HepG2 (cell line): ENCODE measurements around the gene TPGS1. TPM values are rescaled to one million over a fixed set of nuclear protein-coding genes. Genes with fewer than 3 reads are reported as not detected.
A peak's percentile ranks its signal among the peaks of the same experiment; 100 is the strongest.

Experiments
- BATF2 ChIP-seq: sonication (generic); formaldehyde crosslinking; IDR thresholded peaks from 2 replicates; pipeline ENCODE4 v1.8.0; 2022; ENCODE audit warnings: mild to moderate bottlenecking, missing genetic modification reagents, moderate library complexity
- DRAP1 ChIP-seq: IDR thresholded peaks from 2 replicates; pipeline ENCODE4 v1.6.1; 2016; ENCODE audit warnings: missing genetic modification reagents, missing compliant biosample characterization
- ESRRA ChIP-seq: sonication (generic); formaldehyde crosslinking; IDR thresholded peaks from 2 replicates; pipeline ENCODE4 v1.5.1; 2020; ENCODE audit warnings: mild to moderate bottlenecking, low read depth, missing genetic modification reagents
- FOSL1 ChIP-seq: sonication (generic); formaldehyde crosslinking; IDR thresholded peaks from 2 replicates; pipeline ENCODE4 v1.9.0; 2021; ENCODE audit warnings: missing genetic modification reagents, borderline replicate concordance
- HNF4A ChIP-seq: sonication (generic); formaldehyde crosslinking; IDR thresholded peaks from 2 replicates; pipeline ENCODE4 v1.4.0; 2020; ENCODE audit warnings: missing genetic modification reagents
- KDM1A ChIP-seq: IDR thresholded peaks from 2 replicates; pipeline ENCODE4 v1.6.1; 2016; ENCODE audit warnings: missing compliant biosample characterization
- NFYB ChIP-seq: sonication (generic); formaldehyde crosslinking; IDR thresholded peaks from 2 replicates; pipeline ENCODE4 v1.4.0; 2020; ENCODE audit warnings: missing genetic modification reagents
- NR3C1 ChIP-seq: sonication (generic); formaldehyde crosslinking; IDR thresholded peaks from 2 replicates; pipeline ENCODE4 v1.4.0; 2020; ENCODE audit warnings: missing genetic modification reagents
- POGZ ChIP-seq: sonication (generic); formaldehyde crosslinking; IDR thresholded peaks from 2 replicates; pipeline ENCODE4 v1.4.0; 2020; ENCODE audit warnings: mild to moderate bottlenecking, missing genetic modification reagents
- SIX1 ChIP-seq: sonication (generic); formaldehyde crosslinking; IDR thresholded peaks from 2 replicates; pipeline ENCODE4 v1.4.0; 2020; ENCODE audit warnings: missing genetic modification reagents, borderline replicate concordance
- SMAD1 ChIP-seq: sonication (generic); formaldehyde crosslinking; IDR thresholded peaks from 2 replicates; pipeline ENCODE4 v1.4.0; 2020; ENCODE audit warnings: missing genetic modification reagents, low read depth, mild to moderate bottlenecking, borderline replicate concordance
- STAG1 ChIP-seq: sonication (generic); formaldehyde crosslinking; IDR thresholded peaks from 2 replicates; pipeline ENCODE4 v1.4.0; 2020; ENCODE audit warnings: missing genetic modification reagents
- TEAD3 ChIP-seq: optimal IDR thresholded peaks from 2 replicates; pipeline ENCODE3; 2016; ENCODE audit warnings: borderline replicate concordance
- ZBTB20 ChIP-seq: sonication (generic); formaldehyde crosslinking; IDR thresholded peaks from 2 replicates; pipeline ENCODE4 v1.8.1; 2023; ENCODE audit warnings: missing genetic modification reagents, low read depth, mild to moderate bottlenecking, borderline replicate concordance
- ZNF451 ChIP-seq: sonication (generic); formaldehyde crosslinking; IDR thresholded peaks from 2 replicates; pipeline ENCODE4 v1.5.0; 2020; ENCODE audit warnings: mild to moderate bottlenecking, missing genetic modification reagents
- ZNF563 ChIP-seq: sonication (generic); formaldehyde crosslinking; IDR thresholded peaks from 2 replicates; pipeline ENCODE4 v1.8.0; 2022; ENCODE audit warnings: mild to moderate bottlenecking, moderate library complexity, missing genetic modification reagents
- ZNF615 ChIP-seq: sonication (generic); formaldehyde crosslinking; IDR thresholded peaks from 2 replicates; pipeline ENCODE4 v1.5.0; 2020; ENCODE audit warnings: mild to moderate bottlenecking, missing genetic modification reagents, borderline replicate concordance
- ZNF768 ChIP-seq: sonication (generic); formaldehyde crosslinking; IDR thresholded peaks from 2 replicates; pipeline ENCODE4 v1.4.0; 2020; ENCODE audit warnings: missing genetic modification reagents
- ZNF777 ChIP-seq: sonication (generic); formaldehyde crosslinking; IDR thresholded peaks from 2 replicates; pipeline ENCODE4 v1.4.0; 2020; ENCODE audit warnings: missing genetic modification reagents
- ZSCAN22 ChIP-seq: sonication (generic); formaldehyde crosslinking; IDR thresholded peaks from 2 replicates; pipeline ENCODE4 v1.4.0; 2020; ENCODE audit warnings: mild to moderate bottlenecking, missing genetic modification reagents
- polyA plus RNA-seq, 8 experiments: library from polyadenylated mRNA; depleted of rRNA in 3 of 8; stranded (reverse) in 7 of 8; unstranded in 1 of 8; fragments of >200 nt; fragmentation: Illumina TruSeq in 4 of 8; extraction: Trizol in 4 of 8; gene quantifications; 2 replicates each; pipeline versions ENCODE4 v1.2.1 to v1.2.3, GENCODE V29; 2011 to 2016; ENCODE audit warnings: low read depth in 4 of 8, missing spikeins in 1 of 8, mixed read lengths in 1 of 8; ENCODE audit not compliant: insufficient read depth in 1 of 8
- total RNA-seq, 5 experiments: library from RNA; depleted of rRNA; stranded (reverse); fragments of >200 nt; fragmentation: Illumina TruSeq; extraction: Trizol; gene quantifications; 2 replicates each; pipeline ENCODE4 v1.2.3, GENCODE V29; 2016; ENCODE audit warnings: low read depth in 1 of 5
- TF ChIP-seq, protein P1 (sequence below): sonication (generic); formaldehyde crosslinking; IDR thresholded peaks from 2 replicates; pipeline ENCODE4 v1.5.0; 2020; ENCODE audit warnings: missing genetic modification reagents
- TF ChIP-seq, protein P2 (sequence below): sonication (generic); formaldehyde crosslinking; IDR thresholded peaks from 2 replicates; pipeline ENCODE4 v1.8.0; 2022; ENCODE audit warnings: mild to moderate bottlenecking, missing genetic modification reagents
- TF ChIP-seq, protein P3 (sequence below): sonication (generic); formaldehyde crosslinking; IDR thresholded peaks from 2 replicates; pipeline ENCODE4 v1.8.0; 2022; ENCODE audit warnings: low read depth, missing genetic modification reagents
- TF ChIP-seq, protein P4 (sequence below): sonication (generic); formaldehyde crosslinking; IDR thresholded peaks from 2 replicates; pipeline ENCODE4 v1.4.0; 2020; ENCODE audit warnings: mild to moderate bottlenecking, missing genetic modification reagents

Gene TPGS1
- total and polyA plus RNA-seq, 2 of the 13 experiments (the other 11 are each of a cell fraction or from before 2014, with no cell fraction given): 1.1 to 6.2 TPM

GRCh38 chr19:497869-498510 is 9.3 kb upstream of the TPGS1 start (continued):
- TF ChIP-seq, protein P1, sequence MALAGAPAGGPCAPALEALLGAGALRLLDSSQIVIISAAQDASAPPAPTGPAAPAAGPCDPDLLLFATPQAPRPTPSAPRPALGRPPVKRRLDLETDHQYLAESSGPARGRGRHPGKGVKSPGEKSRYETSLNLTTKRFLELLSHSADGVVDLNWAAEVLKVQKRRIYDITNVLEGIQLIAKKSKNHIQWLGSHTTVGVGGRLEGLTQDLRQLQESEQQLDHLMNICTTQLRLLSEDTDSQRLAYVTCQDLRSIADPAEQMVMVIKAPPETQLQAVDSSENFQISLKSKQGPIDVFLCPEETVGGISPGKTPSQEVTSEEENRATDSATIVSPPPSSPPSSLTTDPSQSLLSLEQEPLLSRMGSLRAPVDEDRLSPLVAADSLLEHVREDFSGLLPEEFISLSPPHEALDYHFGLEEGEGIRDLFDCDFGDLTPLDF (CRISPR knock-in tag): no peak
- TF ChIP-seq NR3C1 (CRISPR knock-in tag) (no peak), ZNF615 (no peak), HNF4A (CRISPR knock-in tag) (peak; percentile 56), ZNF768 (peak; percentile 52; the same call in 1 of the 2 replicates), STAG1 (CRISPR knock-in tag) (no peak), ZSCAN22 (CRISPR knock-in tag) (no peak), TEAD3 (no peak), FOSL1 (CRISPR knock-in tag) (no peak), BATF2 (CRISPR knock-in tag) (no peak), DRAP1 (no peak), POGZ (CRISPR knock-in tag) (no peak), NFYB (CRISPR knock-in tag) (no peak), ZNF777 (CRISPR knock-in tag) (peak; percentile 53; the same call in 1 of the 2 replicates), ESRRA (CRISPR knock-in tag) (no peak), ZNF451 (CRISPR knock-in tag) (0 out of 2 replicates have a peak, but pooled peaks have one; percentile 30), ZBTB20 (no peak), SIX1 (CRISPR knock-in tag) (no peak), SMAD1 (CRISPR knock-in tag) (no peak), ZNF563 (CRISPR knock-in tag) (peak; percentile 67; the same call in 1 of the 2 replicates), KDM1A (CRISPR knock-in tag) (0 out of 2 replicates have a peak, but pooled peaks have one; percentile 48)
- TF ChIP-seq, protein P2, sequence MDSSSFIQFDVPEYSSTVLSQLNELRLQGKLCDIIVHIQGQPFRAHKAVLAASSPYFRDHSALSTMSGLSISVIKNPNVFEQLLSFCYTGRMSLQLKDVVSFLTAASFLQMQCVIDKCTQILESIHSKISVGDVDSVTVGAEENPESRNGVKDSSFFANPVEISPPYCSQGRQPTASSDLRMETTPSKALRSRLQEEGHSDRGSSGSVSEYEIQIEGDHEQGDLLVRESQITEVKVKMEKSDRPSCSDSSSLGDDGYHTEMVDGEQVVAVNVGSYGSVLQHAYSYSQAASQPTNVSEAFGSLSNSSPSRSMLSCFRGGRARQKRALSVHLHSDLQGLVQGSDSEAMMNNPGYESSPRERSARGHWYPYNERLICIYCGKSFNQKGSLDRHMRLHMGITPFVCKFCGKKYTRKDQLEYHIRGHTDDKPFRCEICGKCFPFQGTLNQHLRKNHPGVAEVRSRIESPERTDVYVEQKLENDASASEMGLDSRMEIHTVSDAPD (CRISPR knock-in tag): no peak
- TF ChIP-seq, protein P3, sequence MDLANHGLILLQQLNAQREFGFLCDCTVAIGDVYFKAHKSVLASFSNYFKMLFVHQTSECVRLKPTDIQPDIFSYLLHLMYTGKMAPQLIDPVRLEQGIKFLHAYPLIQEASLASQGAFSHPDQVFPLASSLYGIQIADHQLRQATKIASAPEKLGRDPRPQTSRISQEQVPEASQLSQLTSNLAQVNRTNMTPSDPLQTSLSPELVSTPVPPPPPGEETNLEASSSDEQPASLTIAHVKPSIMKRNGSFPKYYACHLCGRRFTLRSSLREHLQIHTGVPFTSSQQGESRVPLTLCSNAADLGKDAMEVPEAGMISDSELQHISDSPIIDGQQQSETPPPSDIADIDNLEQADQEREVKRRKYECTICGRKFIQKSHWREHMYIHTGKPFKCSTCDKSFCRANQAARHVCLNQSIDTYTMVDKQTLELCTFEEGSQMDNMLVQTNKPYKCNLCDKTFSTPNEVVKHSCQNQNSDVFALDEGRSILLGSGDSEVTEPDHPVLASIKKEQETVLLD (CRISPR knock-in tag): peak; percentile 49; the same call in 1 of the 2 replicates
- TF ChIP-seq, protein P4, sequence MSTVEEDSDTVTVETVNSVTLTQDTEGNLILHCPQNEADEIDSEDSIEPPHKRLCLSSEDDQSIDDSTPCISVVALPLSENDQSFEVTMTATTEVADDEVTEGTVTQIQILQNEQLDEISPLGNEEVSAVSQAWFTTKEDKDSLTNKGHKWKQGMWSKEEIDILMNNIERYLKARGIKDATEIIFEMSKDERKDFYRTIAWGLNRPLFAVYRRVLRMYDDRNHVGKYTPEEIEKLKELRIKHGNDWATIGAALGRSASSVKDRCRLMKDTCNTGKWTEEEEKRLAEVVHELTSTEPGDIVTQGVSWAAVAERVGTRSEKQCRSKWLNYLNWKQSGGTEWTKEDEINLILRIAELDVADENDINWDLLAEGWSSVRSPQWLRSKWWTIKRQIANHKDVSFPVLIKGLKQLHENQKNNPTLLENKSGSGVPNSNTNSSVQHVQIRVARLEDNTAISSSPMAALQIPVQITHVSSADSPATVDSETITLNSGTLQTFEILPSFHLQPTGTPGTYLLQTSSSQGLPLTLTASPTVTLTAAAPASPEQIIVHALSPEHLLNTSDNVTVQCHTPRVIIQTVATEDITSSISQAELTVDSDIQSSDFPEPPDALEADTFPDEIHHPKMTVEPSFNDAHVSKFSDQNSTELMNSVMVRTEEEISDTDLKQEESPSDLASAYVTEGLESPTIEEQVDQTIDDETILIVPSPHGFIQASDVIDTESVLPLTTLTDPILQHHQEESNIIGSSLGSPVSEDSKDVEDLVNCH (CRISPR knock-in tag): no peak
